ENCODE data around the gene DDT. TPM values are rescaled to one million over a fixed set of nuclear protein-coding genes. Genes with fewer than 3 reads are reported as not detected.

DDT gene
- total RNA-seq, 1 donor from 2014 or later, result 107 TPM

DNA sequence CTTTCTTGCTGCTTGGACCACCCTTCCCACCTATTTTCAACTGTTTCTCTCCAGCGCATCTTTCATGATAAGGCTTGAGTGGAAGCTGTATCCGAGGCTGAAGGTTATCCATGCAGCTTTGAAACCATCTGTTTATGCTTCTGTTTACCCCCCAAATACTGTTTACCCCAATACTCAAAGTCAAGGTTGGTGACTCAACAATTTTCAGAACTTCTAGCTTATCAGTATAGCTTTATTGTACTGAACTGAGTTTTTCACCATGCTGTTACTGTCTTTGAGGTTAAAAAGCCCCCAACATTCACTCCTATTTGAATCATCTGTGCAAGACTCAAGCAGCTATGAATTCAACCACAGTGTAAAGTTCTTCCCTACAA lies 35.8 kb upstream of the DDT start:
- DNase-seq (no peak), ATAC-seq (ENCODE audit: low read depth) (no peak)
- ChIA-PET CTCF (interaction anchor here (1.2 kb wide), 1 partner anchor 180 kb away, joined by 3 read pairs; no protein-coding TSS in a partner anchor), POLR2A (interaction anchor here (1.7 to 3.7 kb wide), 2 partner anchors 116 to 146 kb away, joined by 14 to 25 read pairs; partner anchors contain the start of gene MIF)
- Mint-ChIP-seq H3K27me3 (no peaks in the 10 kb centered on the region), H3K4me3 (peak overlapping the region; percentile 65), H3K4me1 (peaks cover 23% of the 10 kb centered on the region), H3K36me3 (ENCODE audit: low read depth) (peaks cover 2% of the 10 kb centered on the region), H3K9me3 (no peaks in the 10 kb centered on the region), H3K27ac (peak overlapping the region; percentile 30)
- TF ChIP-seq, protein P1, sequence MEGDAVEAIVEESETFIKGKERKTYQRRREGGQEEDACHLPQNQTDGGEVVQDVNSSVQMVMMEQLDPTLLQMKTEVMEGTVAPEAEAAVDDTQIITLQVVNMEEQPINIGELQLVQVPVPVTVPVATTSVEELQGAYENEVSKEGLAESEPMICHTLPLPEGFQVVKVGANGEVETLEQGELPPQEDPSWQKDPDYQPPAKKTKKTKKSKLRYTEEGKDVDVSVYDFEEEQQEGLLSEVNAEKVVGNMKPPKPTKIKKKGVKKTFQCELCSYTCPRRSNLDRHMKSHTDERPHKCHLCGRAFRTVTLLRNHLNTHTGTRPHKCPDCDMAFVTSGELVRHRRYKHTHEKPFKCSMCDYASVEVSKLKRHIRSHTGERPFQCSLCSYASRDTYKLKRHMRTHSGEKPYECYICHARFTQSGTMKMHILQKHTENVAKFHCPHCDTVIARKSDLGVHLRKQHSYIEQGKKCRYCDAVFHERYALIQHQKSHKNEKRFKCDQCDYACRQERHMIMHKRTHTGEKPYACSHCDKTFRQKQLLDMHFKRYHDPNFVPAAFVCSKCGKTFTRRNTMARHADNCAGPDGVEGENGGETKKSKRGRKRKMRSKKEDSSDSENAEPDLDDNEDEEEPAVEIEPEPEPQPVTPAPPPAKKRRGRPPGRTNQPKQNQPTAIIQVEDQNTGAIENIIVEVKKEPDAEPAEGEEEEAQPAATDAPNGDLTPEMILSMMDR (IDR thresholded peaks at IDR 0.05), result no peak
- intact Hi-C loops (cut with micrococcal nuclease), result loop anchor here (5.0 kb wide), 3 partner anchors 98 to 547 kb away; partner anchors contain the start of genes GUCD1, MIF and SNRPD3

DNA sequence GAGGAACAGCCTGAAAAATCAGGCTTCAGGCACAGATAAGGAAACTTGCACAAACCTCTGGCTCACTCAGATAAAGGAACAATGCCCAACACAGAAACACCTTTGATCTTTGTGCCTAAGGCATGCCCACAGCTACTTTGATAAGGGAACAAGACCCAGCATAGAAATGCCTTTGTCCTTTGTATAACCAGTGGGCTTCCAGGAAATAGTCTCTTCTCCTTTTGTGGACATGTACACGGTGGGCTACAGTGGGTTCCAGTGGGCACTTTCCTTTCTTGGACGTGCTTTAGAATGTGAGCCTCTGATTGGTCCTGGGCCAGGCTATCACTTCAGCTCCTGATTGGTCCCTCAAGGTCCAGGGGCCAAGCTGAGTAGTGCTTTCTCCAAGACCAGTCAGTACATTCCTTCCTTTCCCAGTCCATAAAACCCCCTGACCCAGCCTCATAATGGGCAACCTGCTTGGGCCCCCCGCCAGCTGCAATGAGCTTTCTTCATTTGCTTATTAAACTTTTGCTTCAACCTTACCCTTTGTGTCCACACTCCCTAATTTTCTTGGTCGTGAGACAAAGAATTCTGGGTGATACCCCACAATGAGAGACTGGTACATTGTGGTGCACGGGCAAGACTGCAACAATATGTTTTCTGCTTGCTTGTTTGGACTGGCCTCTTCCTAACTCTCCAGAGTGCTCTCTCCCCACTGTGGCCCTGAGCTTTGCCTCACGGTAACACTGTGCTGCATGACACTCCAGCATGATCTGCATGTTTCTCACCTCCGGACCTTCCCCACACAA lies 35.2 kb upstream of the DDT start:
- peaks cover 2% of the 10 kb centered on the region for H3K36me3 Mint-ChIP-seq (ENCODE audit: low read depth)
- DNase-seq (no peak), ATAC-seq (ENCODE audit: low read depth) (no peak)
- H3K27me3 Mint-ChIP-seq, result no peaks in the 10 kb centered on the region
- no peaks in the 10 kb centered on the region for H3K9me3 Mint-ChIP-seq
- no peak overlapping the region for H3K4me3 Mint-ChIP-seq
- H3K27ac Mint-ChIP-seq, result no peak overlapping the region
- ChIA-PET CTCF (interaction anchor here (1.2 kb wide), 1 partner anchor 180 kb away, joined by 3 read pairs; no protein-coding TSS in a partner anchor), POLR2A (interaction anchor here (1.7 to 3.7 kb wide), 2 partner anchors 116 to 147 kb away, joined by 14 to 25 read pairs; partner anchors contain the start of gene MIF)
- intact Hi-C loops (cut with micrococcal nuclease), result loop anchor here (5.0 kb wide), 3 partner anchors 97 to 548 kb away; partner anchors contain the start of genes GUCD1, MIF and SNRPD3
- TF ChIP-seq, protein P1 (IDR thresholded peaks at IDR 0.05), result no peak
- H3K4me1 Mint-ChIP-seq, result peaks cover 20% of the 10 kb centered on the region

DNA sequence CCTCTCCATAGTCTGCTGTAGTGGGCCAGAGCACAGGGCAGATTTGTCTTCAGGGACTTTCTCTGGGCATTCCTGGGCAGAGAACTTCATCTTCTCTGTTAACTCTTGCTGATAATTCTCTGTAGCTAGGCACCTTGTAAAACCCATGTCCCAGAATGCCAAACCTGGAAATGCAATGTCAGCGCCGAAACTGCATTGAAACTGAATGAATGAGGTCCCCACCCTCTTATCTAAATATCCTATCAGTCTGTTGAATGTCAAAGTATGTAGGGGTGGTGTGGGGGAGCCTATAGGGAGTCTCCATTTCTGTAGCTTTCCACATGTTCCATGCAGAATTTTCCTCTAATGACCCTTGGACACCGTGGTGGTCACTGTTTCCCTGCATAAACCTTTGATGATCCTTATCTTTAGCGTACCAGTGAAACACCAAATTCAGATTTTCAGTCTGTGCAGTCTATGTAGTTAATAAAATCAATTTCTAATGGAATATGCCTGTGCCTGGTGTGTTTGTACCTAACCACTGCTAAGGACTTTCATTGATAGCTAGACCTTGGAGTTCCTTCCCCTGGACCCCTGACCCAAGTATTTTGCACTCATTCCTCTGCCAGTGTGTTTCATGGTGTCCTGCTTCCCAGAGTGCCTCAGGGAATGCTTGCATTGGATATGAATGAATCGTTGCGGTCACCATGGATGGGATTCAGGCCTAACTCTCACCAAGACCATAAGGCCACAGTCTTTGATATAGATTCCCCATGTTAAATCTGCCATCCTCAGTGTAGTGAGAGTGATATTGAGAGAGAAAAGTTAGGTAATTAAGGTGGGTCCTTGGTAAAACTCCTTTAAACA lies 34.4 kb upstream of the DDT start:
- H3K27ac Mint-ChIP-seq, result no peak overlapping the region

DNA sequence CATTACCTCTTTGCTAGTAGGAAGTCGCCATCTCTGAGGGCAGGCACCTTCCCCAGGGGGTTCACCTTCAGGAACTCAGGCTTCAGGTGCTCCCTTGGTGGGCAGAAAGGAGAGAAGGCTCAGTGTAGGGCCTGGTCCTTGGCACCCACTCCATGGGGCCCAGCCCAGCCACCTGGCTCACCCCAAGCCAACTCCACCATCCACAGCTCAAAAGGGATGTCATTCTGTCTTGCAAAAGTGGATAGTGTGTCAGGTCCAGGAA lies 33.7 kb upstream of the DDT start:
- intact Hi-C loops (cut with micrococcal nuclease), result no loop called here
- H3K4me3 Mint-ChIP-seq, result no peak overlapping the region
- TF ChIP-seq, protein P1 (IDR thresholded peaks at IDR 0.05), result no peak
- ChIA-PET POLR2A (no interaction called here), CTCF (no interaction called here)
- no peak overlapping the region for H3K27ac Mint-ChIP-seq
- no peaks in the 10 kb centered on the region for H3K27me3 Mint-ChIP-seq
- no peaks in the 10 kb centered on the region for H3K9me3 Mint-ChIP-seq
- ATAC-seq (ENCODE audit: low read depth) (no peak), DNase-seq (no peak)
- H3K36me3 Mint-ChIP-seq (ENCODE audit: low read depth), result peaks cover 2% of the 10 kb centered on the region
- peaks cover 15% of the 10 kb centered on the region for H3K4me1 Mint-ChIP-seq

More for the DNA sequence above, 34.4 kb upstream of the DDT start:
- CTCF ChIA-PET, result interaction anchor here (1.2 kb wide), 1 partner anchor 181 kb away, joined by 3 read pairs; no protein-coding TSS in a partner anchor
- no peak for DNase-seq
- Mint-ChIP-seq H3K9me3 (no peaks in the 10 kb centered on the region), H3K27me3 (no peaks in the 10 kb centered on the region), H3K4me1 (peaks cover 18% of the 10 kb centered on the region), H3K36me3 (ENCODE audit: low read depth) (peaks cover 2% of the 10 kb centered on the region), H3K4me3 (peak overlapping the region; percentile 45)
- intact Hi-C loops (cut with micrococcal nuclease), result no loop called here
- POLR2A ChIA-PET, result no interaction called here
- ATAC-seq (ENCODE audit: low read depth), result no peak
- TF ChIP-seq, protein P1 (IDR thresholded peaks at IDR 0.05), result no peak

Measured in activated B cell treated with CpG ODN at 0.5 μM for 24 hours (primary cell).